Parathyroid adenoma (tissue), 2 donors: ENCODE measurements around the gene CDHR1.

ENCODE experiments used
- H2AFZ ChIP-seq: fragments of 300-600 bp; sonication (generic); one replicate; pipeline ENCODE4 v1.7.0; 2017; ENCODE audit warnings: antibody characterized with exemption, mild to moderate bottlenecking
- H3K27ac ChIP-seq: fragments of 300-600 bp; sonication (generic); one replicate; pipeline ENCODE4 v1.7.0; 2017
- H3K27me3 ChIP-seq: fragments of 300-600 bp; sonication (generic); one replicate; pipeline ENCODE4 v1.7.0; 2017; ENCODE audit warnings: low read length; ENCODE audit not compliant: control insufficient read depth, insufficient read depth
- H3K36me3 ChIP-seq: fragments of 300-600 bp; sonication (generic); one replicate; pipeline ENCODE4 v1.7.0; 2017; ENCODE audit warnings: low read length; ENCODE audit not compliant: control insufficient read depth, insufficient read depth
- H3K4me1 ChIP-seq: fragments of 300-600 bp; sonication (generic); one replicate; pipeline ENCODE4 v1.7.0; 2017; ENCODE audit warnings: control low read depth
- H3K4me2 ChIP-seq: fragments of 300-600 bp; sonication (generic); one replicate; pipeline ENCODE4 v1.7.0; 2017; ENCODE audit warnings: low read length
- H3K4me3 ChIP-seq: fragments of 300-600 bp; sonication (generic); one replicate; pipeline ENCODE4 v1.7.0; 2017; ENCODE audit warnings: low read depth, low read length
- H3K79me2 ChIP-seq: fragments of 300-600 bp; sonication (generic); one replicate; pipeline ENCODE4 v1.7.0; 2017; ENCODE audit warnings: control low read depth
- H3K9ac ChIP-seq: fragments of 300-600 bp; sonication (generic); one replicate; pipeline ENCODE4 v1.7.0; 2017; ENCODE audit warnings: mild to moderate bottlenecking
- H3K9me3 ChIP-seq: fragments of 300-600 bp; sonication (generic); one replicate; pipeline ENCODE4 v1.7.0; 2017; ENCODE audit warnings: low read length; ENCODE audit not compliant: control insufficient read depth
- CTCF ChIP-seq: fragments of 300-600 bp; sonication (generic); IDR thresholded peaks from one replicate; pipeline ENCODE4 v1.7.0; 2017; ENCODE audit warnings: antibody characterized with exemption, mild to moderate bottlenecking
- donor health status: primary hyperparathyroidism.

Gene CDHR1

DNA sequence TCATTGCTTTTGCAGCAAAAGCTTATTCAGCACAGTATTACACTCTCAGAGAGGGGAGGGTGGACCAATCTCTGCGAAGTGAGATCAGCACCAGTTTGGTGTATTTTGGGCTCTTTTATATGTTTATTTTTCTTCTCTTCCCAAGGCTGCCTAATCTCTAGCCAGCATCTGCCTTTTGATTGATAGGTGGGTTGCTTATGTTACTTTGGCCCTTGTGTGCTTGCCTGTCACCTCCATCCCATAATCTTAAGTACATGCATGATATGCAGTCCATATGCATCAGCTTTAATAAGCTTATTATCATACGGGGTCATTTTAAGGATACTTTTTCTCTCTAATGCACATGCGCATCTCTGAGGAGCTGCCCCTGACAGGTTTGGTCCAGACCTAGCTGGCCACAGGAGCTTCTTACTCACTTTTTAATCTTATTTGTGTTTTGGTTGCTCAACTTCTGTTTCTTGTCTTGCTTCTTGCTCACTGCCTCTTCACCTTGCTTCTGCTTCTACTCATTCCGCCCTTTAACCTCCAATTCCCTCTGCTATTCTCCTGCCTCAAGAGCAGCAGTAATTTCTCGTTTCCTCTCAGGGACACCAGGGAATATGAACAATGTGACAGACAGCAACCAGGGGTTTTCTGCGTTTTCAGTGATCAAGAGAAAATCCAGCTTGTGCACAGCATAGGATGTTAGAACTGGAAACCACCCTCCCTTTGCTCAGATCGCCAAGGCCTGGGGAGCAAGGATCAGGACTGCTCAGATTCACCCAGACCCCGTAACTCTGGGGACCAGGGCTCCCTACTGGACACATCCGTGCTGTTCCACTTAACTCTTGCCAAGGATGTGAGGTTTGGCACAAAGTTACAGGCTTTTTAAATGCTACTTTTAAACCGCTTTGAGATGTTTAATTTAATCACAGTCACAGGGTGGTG, 60.5 kb downstream of the CDHR1 start:
- H3K9ac ChIP-seq: no peak overlapping the region
- no peak overlapping the region for H3K4me3 ChIP-seq
- TF ChIP-seq CTCF: no peak
- peak overlapping the region; percentile 33 for H2AFZ ChIP-seq
- H3K36me3 ChIP-seq: no peaks in the 10 kb centered on the region
- no peaks in the 10 kb centered on the region for H3K27me3 ChIP-seq
- H3K27ac ChIP-seq: no peak overlapping the region
- H3K4me2 ChIP-seq: no peak overlapping the region
- no peaks in the 10 kb centered on the region for H3K4me1 ChIP-seq
- H3K79me2 ChIP-seq: no peaks in the 10 kb centered on the region
- no peaks in the 10 kb centered on the region for H3K9me3 ChIP-seq

- H3K27ac ChIP-seq: no peak overlapping the region
- H3K4me3 ChIP-seq: no peak overlapping the region
These were observed 62.4 kb downstream of the CDHR1 start for GRCh38 chr10:84256510-84257342.

GRCh38 chr10:84257343-84258020, 63.1 kb downstream of the CDHR1 start:
- H3K9ac ChIP-seq: no peak overlapping the region
- H3K27me3 ChIP-seq: no peaks in the 10 kb centered on the region
- H3K4me3 ChIP-seq: no peak overlapping the region
- no peak overlapping the region for H2AFZ ChIP-seq
- H3K4me1 ChIP-seq: no peaks in the 10 kb centered on the region
- H3K79me2 ChIP-seq: no peaks in the 10 kb centered on the region
- H3K4me2 ChIP-seq: no peak overlapping the region
- H3K36me3 ChIP-seq: no peaks in the 10 kb centered on the region
- no peaks in the 10 kb centered on the region for H3K9me3 ChIP-seq
- no peak overlapping the region for H3K27ac ChIP-seq
- no peak for TF ChIP-seq CTCF

More at GRCh38 chr10:84256510-84257342, 62.4 kb downstream of the CDHR1 start:
- no peaks in the 10 kb centered on the region for H3K27me3 ChIP-seq
- no peak overlapping the region for H3K9ac ChIP-seq
- H3K4me1 ChIP-seq: no peaks in the 10 kb centered on the region
- H3K9me3 ChIP-seq: no peaks in the 10 kb centered on the region
- H3K36me3 ChIP-seq: no peaks in the 10 kb centered on the region
- no peak overlapping the region for H2AFZ ChIP-seq
- no peak overlapping the region for H3K4me2 ChIP-seq
- TF ChIP-seq CTCF: peak; percentile 34
- no peaks in the 10 kb centered on the region for H3K79me2 ChIP-seq

GRCh38 chr10:84258034-84258695, 63.8 kb downstream of the CDHR1 start:
- H2AFZ ChIP-seq: no peak overlapping the region
- H3K27me3 ChIP-seq: no peaks in the 10 kb centered on the region
- H3K36me3 ChIP-seq: no peaks in the 10 kb centered on the region

More at GRCh38 chr10:84258034-84258695, 63.8 kb downstream of the CDHR1 start:
- H3K4me3 ChIP-seq: no peak overlapping the region
- TF ChIP-seq CTCF: no peak
- no peaks in the 10 kb centered on the region for H3K4me1 ChIP-seq
- no peaks in the 10 kb centered on the region for H3K79me2 ChIP-seq
- no peaks in the 10 kb centered on the region for H3K9me3 ChIP-seq
- H3K9ac ChIP-seq: no peak overlapping the region
- H3K4me2 ChIP-seq: no peak overlapping the region
- no peak overlapping the region for H3K27ac ChIP-seq
